GM19351 (cell line): ENCODE data around the gene POLR1E.
"Not testable (repeated sequence)": the region's sequence is repeated elsewhere in the genome, so short reads cannot be mapped to it uniquely, and the experiment has no call there.

ENCODE experiments used
- ATAC-seq: cut with Tn5 transposase; IDR thresholded peaks from one replicate; pipeline ENCODE4 v1.9.1; 2021; ENCODE audit warnings: mild to moderate bottlenecking, moderate library complexity; ENCODE audit not compliant: unreplicated experiment

The POLR1E gene

DNA sequence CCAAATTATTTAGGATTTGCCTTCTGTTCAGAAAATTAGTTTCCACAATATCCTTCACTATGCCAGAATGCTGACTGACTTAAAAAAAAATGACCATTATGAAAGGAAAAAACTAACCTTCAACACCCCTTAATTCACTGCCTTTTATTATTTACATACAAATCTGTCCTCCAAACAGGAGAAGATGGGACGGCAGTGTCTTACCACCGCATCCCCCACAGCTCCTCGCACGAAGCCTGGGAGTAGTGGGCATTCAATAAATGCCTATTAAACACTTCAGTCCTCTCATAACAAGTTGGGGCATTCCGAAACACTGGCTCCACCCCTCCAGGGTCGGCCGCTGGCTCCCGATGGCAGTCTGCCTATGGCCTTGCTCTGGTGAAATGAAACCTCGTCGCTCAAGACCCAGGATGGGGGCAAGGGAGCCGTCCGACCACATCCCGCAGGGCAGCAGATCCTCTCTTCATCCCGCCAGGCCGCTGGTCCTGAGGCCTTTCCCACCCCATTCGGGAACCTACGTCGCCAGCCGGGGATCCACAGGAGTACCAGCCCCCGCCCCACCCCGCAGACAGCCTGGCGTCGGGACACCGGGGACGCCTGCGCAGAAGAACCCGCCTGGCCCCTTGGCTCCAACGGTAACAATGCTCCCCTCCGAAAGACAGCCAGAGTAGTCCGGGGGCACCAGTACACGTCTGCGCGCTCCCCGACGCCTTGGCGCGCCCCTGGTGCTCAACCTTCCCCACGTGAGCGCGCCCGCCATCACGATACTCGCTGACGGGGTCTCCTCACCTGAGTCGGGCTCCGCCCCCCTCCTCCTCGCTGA is 21.1 kb upstream of the POLR1E start:
- ATAC-seq = peak; percentile 14

DNA sequence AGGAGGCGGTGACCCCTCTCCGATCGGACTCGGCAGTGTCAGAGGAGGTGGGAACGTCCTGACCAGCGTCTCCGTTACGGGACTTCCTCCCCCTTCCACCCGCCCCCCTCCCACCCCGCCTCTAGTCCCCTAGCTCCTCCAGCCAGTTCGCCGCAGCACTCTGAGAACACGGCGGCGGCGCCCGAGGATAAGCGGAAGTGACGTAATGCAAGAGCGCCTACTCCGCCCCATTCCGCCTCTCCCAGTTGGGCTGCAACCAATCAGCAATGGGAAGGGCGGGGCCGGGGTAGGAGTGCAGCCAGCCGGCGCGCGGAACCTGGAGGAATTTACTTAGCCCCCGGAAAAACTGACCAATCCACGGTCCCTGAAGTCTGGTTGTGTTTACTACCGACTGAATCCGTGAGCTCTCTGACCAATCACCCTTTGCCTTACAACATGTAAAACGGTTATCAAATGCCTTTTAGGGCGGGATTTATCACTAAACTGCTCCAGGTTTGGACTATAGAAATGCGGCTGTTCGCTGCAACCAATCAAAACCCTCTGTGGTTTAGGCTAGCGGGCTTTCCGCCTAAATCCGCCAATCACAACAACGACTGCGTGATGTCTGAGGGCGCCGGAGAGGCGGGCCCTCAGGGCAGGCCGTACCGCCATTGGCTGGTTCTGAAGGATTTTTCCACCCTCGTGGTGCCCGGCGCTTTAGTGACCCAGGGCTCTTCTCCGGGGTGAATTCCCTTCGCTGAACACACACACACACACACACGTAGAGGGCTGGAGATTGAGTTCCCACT is 20.3 kb upstream of the POLR1E start, which contains the start of gene ZBTB5:
TSS of gene ZBTB5 (minus strand) at position 202 of the 788 bp plus-strand sequence. CDS start 22,899 bp downstream, outside the sequence.
- ATAC-seq = peak; percentile 75

DNA sequence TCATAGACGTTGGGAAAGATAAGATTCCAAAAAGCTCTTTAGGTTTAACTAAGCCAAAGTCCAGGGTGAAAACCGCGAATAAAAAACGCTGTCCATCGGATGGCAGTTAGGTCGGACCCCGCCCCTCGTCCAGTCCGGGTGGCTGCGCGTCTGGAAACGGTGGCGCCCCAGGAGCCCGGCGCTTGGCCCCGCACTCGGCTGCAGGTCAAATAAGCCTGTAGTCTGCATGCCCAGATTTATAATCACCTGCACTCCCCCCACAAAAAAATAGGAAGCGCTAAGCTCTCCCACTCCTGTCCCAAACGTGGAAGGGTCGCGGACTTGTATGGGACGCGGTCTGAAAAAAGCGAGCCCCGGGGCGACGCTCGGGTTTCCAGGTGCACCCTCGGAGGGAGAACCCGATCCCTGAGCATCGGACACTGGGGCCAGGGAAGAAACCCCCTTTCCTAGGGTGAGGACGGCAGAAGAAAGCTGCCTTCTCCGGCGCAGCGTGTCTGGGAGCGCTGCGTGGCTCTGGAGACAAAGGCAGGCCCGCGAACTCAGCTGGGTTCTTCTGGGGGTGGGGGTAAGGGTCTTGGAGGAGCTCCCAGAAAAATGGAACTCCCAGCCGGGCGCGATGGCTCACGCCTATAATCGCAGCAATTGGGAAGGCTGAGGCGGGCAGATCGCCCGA is 19.6 kb upstream of the POLR1E start:
- no peak for ATAC-seq

- ATAC-seq = not testable (repeated sequence)
Observed at GRCh38 chr9:37467530-37467929, 18.2 kb upstream of the POLR1E start.

DNA sequence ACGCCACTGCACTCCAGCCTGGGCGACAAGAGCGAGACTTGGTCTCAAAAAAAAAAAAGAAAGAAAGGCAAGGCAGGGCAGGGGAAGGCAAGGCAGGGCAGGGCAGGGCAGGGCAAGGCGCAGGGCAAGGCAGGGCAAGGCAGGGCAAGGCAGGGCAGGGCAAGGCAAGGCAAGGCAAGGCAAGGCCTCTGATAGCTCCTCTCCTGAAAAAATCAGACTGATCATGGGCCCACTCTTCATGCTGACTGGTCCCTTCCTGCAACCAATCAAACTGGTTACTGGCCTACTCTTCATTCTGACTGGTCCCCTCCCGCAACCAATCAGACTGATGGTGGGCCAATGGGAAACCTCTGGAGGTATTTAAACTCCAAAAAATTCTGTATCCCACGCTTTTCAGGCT is 17.1 kb upstream of the POLR1E start:
- no peak for ATAC-seq

DNA sequence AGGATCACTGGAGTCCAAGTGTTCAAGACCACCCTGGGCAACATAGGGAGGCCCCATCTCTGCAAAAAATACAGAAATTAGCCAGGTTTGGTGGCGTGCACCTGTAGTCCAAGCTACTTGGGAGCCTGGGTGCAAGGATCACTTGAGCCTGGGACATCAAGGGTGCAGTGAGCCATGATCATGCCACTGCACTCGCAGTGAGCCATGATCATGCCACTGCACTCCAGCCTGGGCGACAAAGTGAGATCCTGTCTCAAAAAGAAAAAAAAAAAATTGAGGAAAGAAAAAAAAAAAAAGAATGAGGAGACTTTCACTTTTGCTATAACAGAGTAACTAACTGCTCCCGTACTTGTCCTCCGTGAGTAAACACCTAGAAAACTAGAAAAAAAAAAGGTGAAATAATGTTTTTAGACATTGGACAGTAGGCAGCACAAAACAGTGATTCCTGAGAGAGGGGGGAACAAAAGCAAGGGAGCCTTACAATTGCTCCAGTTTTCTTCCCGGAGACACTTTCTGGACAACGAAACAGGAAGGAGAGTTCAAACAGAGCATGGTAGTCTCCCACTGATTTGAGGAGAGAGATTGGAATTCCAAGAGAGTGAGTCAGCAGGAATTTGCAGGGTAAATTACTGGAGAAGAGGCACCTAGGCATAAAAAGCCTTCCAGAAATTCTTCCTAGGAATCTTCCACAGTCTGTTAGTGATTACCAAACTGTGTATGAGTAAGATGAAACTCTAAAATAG is 13.6 kb upstream of the POLR1E start:
- ATAC-seq = no peak

GRCh38 chr9:37473982-37474381 is 11.8 kb upstream of the POLR1E start:
- ATAC-seq = not testable (repeated sequence)

DNA sequence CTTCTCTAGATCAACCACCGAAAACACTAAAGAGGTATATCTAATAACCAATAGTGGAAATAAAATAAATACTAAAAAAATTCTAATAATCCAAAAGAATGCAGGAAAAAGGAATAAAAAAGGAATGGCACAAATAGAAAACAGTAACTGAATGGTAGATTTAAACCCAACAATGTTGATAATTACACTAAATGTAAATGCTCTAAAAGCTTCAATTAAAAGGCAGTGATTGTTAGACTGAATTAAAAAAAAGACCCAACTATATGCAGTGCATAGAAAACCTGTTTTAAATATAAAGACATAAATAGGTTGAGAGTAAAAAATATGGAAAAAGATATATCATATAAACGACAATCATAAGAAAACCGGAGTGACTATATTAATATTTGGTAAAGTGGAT is 11.3 kb upstream of the POLR1E start:
- no peak for ATAC-seq

DNA sequence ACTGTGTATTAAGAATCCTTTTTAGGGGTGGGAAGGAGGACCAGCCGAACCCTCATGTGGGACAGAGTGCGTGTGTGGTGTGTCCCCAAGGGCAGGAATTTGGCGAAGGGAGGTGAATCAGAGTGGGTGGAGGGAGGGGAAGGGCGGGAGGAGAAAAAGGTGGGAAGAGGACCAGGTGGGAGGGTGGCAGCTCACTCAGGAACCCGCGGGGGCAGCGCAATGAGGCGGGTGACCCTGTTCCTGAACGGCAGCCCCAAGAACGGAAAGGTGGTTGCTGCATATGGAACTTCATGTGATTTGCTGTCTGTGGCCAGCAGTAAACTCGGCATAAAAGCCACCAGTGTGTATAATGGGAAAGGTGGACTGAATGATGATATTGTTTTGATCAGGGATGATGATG is 8.8 kb upstream of the POLR1E start:
- no peak for ATAC-seq

DNA sequence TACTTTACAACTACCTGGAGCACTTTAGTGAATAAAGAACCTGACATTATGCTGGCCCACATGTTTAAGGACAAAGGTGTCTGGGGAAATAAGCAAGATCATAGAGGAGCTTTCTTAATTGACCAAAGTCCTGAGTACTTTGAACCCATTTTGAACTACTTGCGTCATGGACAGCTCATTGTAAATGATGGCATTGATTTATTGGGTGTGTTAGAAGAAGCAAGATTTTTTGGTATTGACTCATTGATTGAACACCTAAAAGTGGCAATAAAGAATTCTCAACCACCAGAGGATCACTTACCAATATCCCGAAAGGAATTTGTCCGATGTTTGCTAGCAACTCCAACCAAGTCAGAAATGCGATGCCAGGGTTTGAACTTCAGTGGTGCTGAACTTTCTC is 8.3 kb upstream of the POLR1E start:
- not testable (repeated sequence) for ATAC-seq

GRCh38 chr9:37477987-37478619 is 7.6 kb upstream of the POLR1E start:
- not testable (repeated sequence) for ATAC-seq

DNA sequence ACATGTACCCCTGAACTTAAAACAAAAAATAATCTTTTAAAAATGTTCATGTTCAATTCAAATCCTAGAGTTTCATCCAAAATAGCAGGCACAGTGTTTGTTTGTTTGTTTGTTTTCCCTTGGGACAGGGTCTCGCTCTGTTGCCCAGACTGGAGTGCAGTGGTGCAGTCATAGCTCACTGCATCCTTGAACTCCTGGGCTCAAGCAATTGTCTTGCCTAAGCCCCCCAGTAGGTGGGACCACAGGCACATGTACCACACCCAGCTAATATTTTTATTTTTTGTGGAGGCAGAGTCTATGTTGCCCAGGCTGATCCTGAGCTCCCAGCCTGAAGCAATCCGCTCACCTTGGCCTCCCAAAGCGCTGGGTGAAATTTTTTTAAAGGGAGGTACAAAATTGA is 5.0 kb upstream of the POLR1E start:
- no peak for ATAC-seq

DNA sequence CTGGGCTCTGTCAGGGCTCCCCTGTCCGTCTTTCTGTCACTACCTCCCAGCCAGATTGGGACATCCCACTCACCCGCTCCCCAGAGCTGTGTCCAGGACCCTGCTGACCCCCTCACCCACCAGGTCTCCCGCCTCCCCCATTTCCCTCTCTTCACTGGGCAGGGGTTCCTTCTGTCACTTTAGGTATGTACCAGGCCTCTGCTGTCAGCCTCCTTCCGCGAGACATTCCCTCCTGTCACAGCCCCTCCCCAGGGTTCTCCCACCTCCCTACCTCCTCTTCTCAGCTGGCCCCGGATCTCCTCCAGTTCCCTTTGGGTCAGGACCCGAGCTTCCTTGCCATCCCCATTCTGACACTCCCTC is 488 bp downstream of the POLR1E start:
- ATAC-seq = no peak

- no peak for ATAC-seq
Observed at GRCh38 chr9:37486616-37487548, 1.1 kb downstream of the POLR1E start.

DNA sequence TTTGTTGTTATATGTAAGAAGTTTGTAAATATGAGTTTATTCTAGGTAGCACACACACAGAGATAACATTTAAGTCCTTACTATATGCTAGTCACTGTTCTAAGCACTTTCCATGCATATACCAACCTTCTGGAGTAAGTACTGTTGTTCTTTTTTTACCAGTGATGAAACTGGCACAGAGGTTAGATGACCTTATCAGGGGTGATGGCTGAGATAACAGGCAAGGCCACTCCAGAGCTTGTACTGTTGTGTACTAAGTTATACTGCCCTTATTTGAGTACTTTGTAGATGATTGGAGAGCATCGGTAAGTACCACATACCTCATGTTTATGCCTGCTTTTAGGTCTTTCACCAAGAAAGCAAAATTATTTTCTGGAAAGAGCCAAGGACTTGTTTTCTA is 6.2 kb downstream of the POLR1E start:
- ATAC-seq = no peak

- no peak for ATAC-seq
Observed at GRCh38 chr9:37495571-37495970, 9.8 kb downstream of the POLR1E start.

GRCh38 chr9:37496020-37496419 is 10.3 kb downstream of the POLR1E start:
- ATAC-seq = no peak

GRCh38 chr9:37497320-37497719 is 11.6 kb downstream of the POLR1E start:
- ATAC-seq = no peak

- ATAC-seq = no peak
Observed at GRCh38 chr9:37498457-37498856, 12.7 kb downstream of the POLR1E start.
